H1 (cell line): ENCODE measurements around the gene MRPL36. TPM values are rescaled to one million over a fixed set of nuclear protein-coding genes. Genes with fewer than 3 reads are reported as not detected.

Source experiments
- CTCF ChIA-PET: fragments of 300-600 bp; sonication (Branson Sonifier 250); formaldehyde crosslinking; loops from one replicate; lab custom pipeline; 2021; ENCODE audit not compliant: partially characterized antibody; lab: Charles Lee
- POLR2A ChIA-PET: fragments of 300-600 bp; sonication (Branson Sonifier 250); formaldehyde crosslinking; loops from one replicate; lab custom pipeline; 2021; ENCODE audit warnings: inconsistent platforms; ENCODE audit not compliant: partially characterized antibody; lab: Charles Lee
- DNase-seq, 2 experiments: peaks; one replicate each; pipeline versions ENCODE4 v3.0.0 to v3.0.0-alpha.2; 2010 to 2022; ENCODE audit warnings: low spot score in 2 of 2, low read depth in 1 of 2, mixed read lengths in 1 of 2
- FAIRE-seq: peaks from 2 replicates; lab custom pipeline; 2011; peaks lifted over from hg19 to GRCh38; lab: Jason Lieb, UNC
- H2AFZ ChIP-seq: 2 replicates; pipeline ENCODE4 v1.8.1; 2012; ENCODE audit warnings: low read length, inconsistent platforms
- H2AK5ac ChIP-seq: 2 replicates; pipeline ENCODE4 v1.6.1; 2013; ENCODE audit warnings: low read depth, low read length
- H2BK120ac ChIP-seq: replicated peaks from 2 replicates; pipeline ENCODE3; 2013; ENCODE audit warnings: low read depth, low read length, inconsistent platforms
- H2BK12ac ChIP-seq: 2 replicates; pipeline ENCODE4 v1.6.1; 2013; ENCODE audit warnings: low read depth, low read length
- H2BK15ac ChIP-seq: 2 replicates; pipeline ENCODE4 v1.6.1; 2013; ENCODE audit warnings: low read length
- H2BK20ac ChIP-seq: 2 replicates; pipeline ENCODE4 v1.6.1; 2013; ENCODE audit warnings: low read length
- H2BK5ac ChIP-seq: 2 replicates; pipeline ENCODE4 v1.6.1; 2013; ENCODE audit warnings: low read depth, low read length
- H3K14ac ChIP-seq: 2 replicates; pipeline ENCODE4 v1.6.1; 2013; ENCODE audit warnings: inconsistent platforms; ENCODE audit not compliant: insufficient read length
- H3K18ac ChIP-seq: 2 replicates; pipeline ENCODE4 v1.6.1; 2013; ENCODE audit warnings: low read length; ENCODE audit errors: extremely low read depth
- H3K23ac ChIP-seq: 2 replicates; pipeline ENCODE4 v1.6.1; 2013; ENCODE audit warnings: inconsistent platforms; ENCODE audit not compliant: insufficient read length
- H3K23me2 ChIP-seq: 2 replicates; pipeline ENCODE4 v1.6.1; 2013; ENCODE audit warnings: low read depth, low read length
- H3K27ac ChIP-seq: 2 replicates; pipeline ENCODE4 v1.6.1; 2011; ENCODE audit warnings: low read depth, low read length, inconsistent platforms
- H3K27me3 ChIP-seq, 4 experiments: replicated peaks in 1 of 4; 1 replicate in 1 of 4; 2 replicates in 3 of 4; pipeline versions ENCODE4 v1.6.1 to v1.8.1; 2011 to 2013; ENCODE audit warnings: low read length in 3 of 4, mild to moderate bottlenecking in 3 of 4, inconsistent platforms in 2 of 4, mixed read lengths in 2 of 4, moderate library complexity in 1 of 4; ENCODE audit not compliant: control insufficient read depth in 3 of 4, insufficient read depth in 3 of 4; ENCODE audit errors: extremely low read depth in 1 of 4
- H3K36me3 ChIP-seq, 4 experiments: 2 replicates each; pipeline versions ENCODE4 v1.6.1 to v1.8.1; 2011 to 2013; ENCODE audit warnings: mild to moderate bottlenecking in 4 of 4, low read length in 3 of 4, moderate library complexity in 2 of 4, control low read depth in 1 of 4, inconsistent platforms in 1 of 4; ENCODE audit not compliant: insufficient read depth in 4 of 4, control insufficient read depth in 2 of 4
- H3K4ac ChIP-seq: replicated peaks from 2 replicates; pipeline ENCODE3; 2013; ENCODE audit warnings: low read length, low read depth, mixed read lengths, inconsistent platforms; ENCODE audit not compliant: insufficient read length
- H3K4me1 ChIP-seq, 4 experiments: replicated peaks in 1 of 4; 1 replicate in 1 of 4; 2 replicates in 3 of 4; pipeline versions ENCODE4 v1.6.1 to v1.8.1; 2011 to 2013; ENCODE audit warnings: low read length in 3 of 4, inconsistent platforms in 2 of 4, mixed read lengths in 1 of 4; ENCODE audit not compliant: insufficient read depth in 4 of 4, control insufficient read depth in 3 of 4
- H3K4me2 ChIP-seq, 2 experiments: 2 replicates each; pipeline versions ENCODE4 v1.6.1 to v1.8.1; 2011 to 2013; ENCODE audit warnings: low read depth in 2 of 2, low read length in 2 of 2, control low read depth in 1 of 2, inconsistent platforms in 1 of 2, mild to moderate bottlenecking in 1 of 2; ENCODE audit not compliant: insufficient read depth in 1 of 2
- H3K4me3 ChIP-seq, 4 experiments: fragments of 200-600, 300-600 bp in 1 of 4; sonication (generic), shearing (Covaris generic), sonication (Bioruptor Twin) in 1 of 4; 2 replicates each; pipeline versions ENCODE4 v1.5.1 to v1.8.1; 2011 to 2016; ENCODE audit warnings: low read length in 4 of 4, low read depth in 3 of 4, control low read depth in 2 of 4, inconsistent platforms in 2 of 4, mild to moderate bottlenecking in 2 of 4, mixed read lengths in 1 of 4, moderate library complexity in 1 of 4; ENCODE audit not compliant: insufficient read depth in 2 of 4; ENCODE audit errors: extremely low read depth in 1 of 4
- H3K56ac ChIP-seq: replicated peaks from 2 replicates; pipeline ENCODE3; 2013; ENCODE audit warnings: low read depth, mild to moderate bottlenecking, mixed read lengths, low read length, inconsistent platforms; ENCODE audit not compliant: insufficient read length
- H3K79me1 ChIP-seq: 2 replicates; pipeline ENCODE4 v1.6.1; 2013; ENCODE audit warnings: low read depth, low read length, control low read depth
- H3K79me2 ChIP-seq, 2 experiments: 2 replicates each; pipeline versions ENCODE4 v1.6.1 to v1.8.1; 2012 to 2013; ENCODE audit warnings: low read length in 2 of 2, mild to moderate bottlenecking in 2 of 2, inconsistent platforms in 1 of 2; ENCODE audit not compliant: insufficient read depth in 2 of 2, control insufficient read depth in 1 of 2
- H3K9ac ChIP-seq, 4 experiments: replicated peaks in 1 of 4; 1 replicate in 1 of 4; 2 replicates in 3 of 4; pipeline versions ENCODE4 v1.6.1 to v1.8.1; 2011 to 2013; ENCODE audit warnings: low read depth in 3 of 4, low read length in 3 of 4, control low read depth in 2 of 4, mild to moderate bottlenecking in 2 of 4, moderate library complexity in 2 of 4, inconsistent platforms in 1 of 4; ENCODE audit errors: extremely low read depth in 1 of 4
- H3K9me3 ChIP-seq, 2 experiments: 2 replicates each; pipeline versions ENCODE4 v1.6.1 to v1.8.1; 2012 to 2013; ENCODE audit warnings: mild to moderate bottlenecking in 2 of 2, moderate library complexity in 2 of 2, control low read depth in 1 of 2, inconsistent platforms in 1 of 2, low read depth in 1 of 2, low read length in 1 of 2, mixed read lengths in 1 of 2; ENCODE audit not compliant: insufficient read depth in 2 of 2
- H4K20me1 ChIP-seq, 2 experiments: replicated peaks in 1 of 2; 2 replicates each; pipeline versions ENCODE3 to v1.8.1; 2011 to 2013; ENCODE audit warnings: inconsistent platforms in 2 of 2, low read length in 2 of 2, mild to moderate bottlenecking in 1 of 2; ENCODE audit not compliant: insufficient read depth in 2 of 2, control insufficient read depth in 1 of 2
- H4K5ac ChIP-seq: 2 replicates; pipeline ENCODE4 v1.6.1; 2013; ENCODE audit warnings: low read length, low read depth, mixed read lengths, inconsistent platforms; ENCODE audit not compliant: insufficient read length
- H4K8ac ChIP-seq: 2 replicates; pipeline ENCODE4 v1.8.0; 2013; ENCODE audit warnings: mild to moderate bottlenecking, moderate library complexity, low read length, inconsistent platforms; ENCODE audit not compliant: insufficient read depth; ENCODE audit errors: extremely low read depth
- H4K91ac ChIP-seq: replicated peaks from 2 replicates; pipeline ENCODE3; 2013; ENCODE audit warnings: low read length, mixed read lengths, inconsistent platforms; ENCODE audit not compliant: insufficient read length
- ASH2L ChIP-seq: fragments of 200-600, 300-600 bp; sonication (generic); IDR thresholded peaks from one replicate; pipeline ENCODE4 v1.7.1; 2017; ENCODE audit warnings: low read length
- CREB1 ChIP-seq: IDR thresholded peaks from 2 replicates; pipeline ENCODE4 v1.6.1; 2012; ENCODE audit warnings: inconsistent platforms
- CTBP2 ChIP-seq: IDR thresholded peaks from 2 replicates; pipeline ENCODE4 v1.7.0; 2011; ENCODE audit warnings: borderline replicate concordance, mild to moderate bottlenecking, moderate library complexity, mixed read lengths, low read length; ENCODE audit not compliant: insufficient read depth, insufficient read length
- GTF2F1 ChIP-seq: IDR thresholded peaks from 2 replicates; pipeline ENCODE4 v1.6.1; 2012; ENCODE audit warnings: low read depth, low read length, improper control_type of control experiment, borderline replicate concordance
- HDAC2 ChIP-seq, 2 experiments: fragments of 300-600 bp in 1 of 2; sonication (generic) in 1 of 2; IDR thresholded peaks; 2 replicates each; pipeline ENCODE4 v1.6.1; 2011 to 2012; ENCODE audit warnings: low read depth in 2 of 2, low read length in 2 of 2, mild to moderate bottlenecking in 2 of 2, moderate library complexity in 2 of 2, borderline replicate concordance in 1 of 2, inconsistent platforms in 1 of 2
- NANOG ChIP-seq: IDR thresholded peaks from 2 replicates; pipeline ENCODE4 v1.6.1; 2011; ENCODE audit warnings: low read length, low read depth, mild to moderate bottlenecking, inconsistent platforms; ENCODE audit not compliant: insufficient read depth, poor library complexity, severe bottlenecking
- NRF1 ChIP-seq: IDR thresholded peaks from 2 replicates; pipeline ENCODE4 v1.6.1; 2011; ENCODE audit warnings: mild to moderate bottlenecking, low read depth, low read length, improper control_type of control experiment
- SUZ12 ChIP-seq: fragments of 200-600 bp; sonication (generic); IDR thresholded peaks from 2 replicates; pipeline ENCODE4 v1.6.1; 2012; ENCODE audit warnings: mild to moderate bottlenecking, inconsistent platforms, low read length, moderate library complexity, mixed read lengths
- TAF7 ChIP-seq: optimal IDR thresholded peaks from 2 replicates; pipeline ENCODE3; 2011; ENCODE audit warnings: low read depth, mild to moderate bottlenecking, inconsistent platforms, low read length, moderate library complexity, borderline replicate concordance
- WGBS, 2 experiments: shearing (Covaris generic) in 1 of 2; methylation state at CpG; one replicate each; pipeline versions ENCODE4 v1.1.6 to v1.1.7; 2013 to 2015; ENCODE audit warnings: low lambda C conversion rate in 2 of 2, mixed read lengths in 2 of 2, inconsistent platforms in 1 of 2, low coverage in 1 of 2, missing lambda C conversion rate in 1 of 2; ENCODE audit not compliant: insufficient replicate concordance in 2 of 2, insufficient coverage in 1 of 2, insufficient read length in 1 of 2; ENCODE audit errors: extremely low coverage in 1 of 2, missing lambda C conversion rate in 1 of 2; 5-methylcytosine and 5-hydroxymethylcytosine counted together
- polyA plus RNA-seq, 7 experiments: library from polyadenylated mRNA; depleted of rRNA in 3 of 7; stranded (reverse) in 5 of 7; unstranded in 2 of 7; fragments of >200 nt in 5 of 7; fragments of 200-250 nt in 2 of 7; gene quantifications; 1 replicate in 5 of 7; 2 replicates in 1 of 7; 4 replicates in 1 of 7; pipeline versions ENCODE4 v1.2.1 to v1.2.3, GENCODE V29; 2011 to 2013; ENCODE audit warnings: missing spikeins in 2 of 7, mixed read lengths in 2 of 7
- total RNA-seq: library from RNA; stranded (reverse); fragmentation: NEBNext Ultra II Directional; extraction: Animal tissue kit (Norgen Biotek cat#: 25700); gene quantifications from 2 replicates; pipeline ENCODE4 v1.2.1, GENCODE V29; 2021
- TF ChIP-seq, protein P1 (sequence below): IDR thresholded peaks from 2 replicates; pipeline ENCODE4 v1.6.1; 2011; ENCODE audit warnings: low read depth, mild to moderate bottlenecking, low read length; ENCODE audit not compliant: insufficient read depth

The MRPL36 gene
- total and polyA plus RNA-seq, 2 of the 8 experiments (the other 6 are each of a cell fraction or from before 2014, with no cell fraction given) = 56.3 to 81.5 TPM

DNA sequence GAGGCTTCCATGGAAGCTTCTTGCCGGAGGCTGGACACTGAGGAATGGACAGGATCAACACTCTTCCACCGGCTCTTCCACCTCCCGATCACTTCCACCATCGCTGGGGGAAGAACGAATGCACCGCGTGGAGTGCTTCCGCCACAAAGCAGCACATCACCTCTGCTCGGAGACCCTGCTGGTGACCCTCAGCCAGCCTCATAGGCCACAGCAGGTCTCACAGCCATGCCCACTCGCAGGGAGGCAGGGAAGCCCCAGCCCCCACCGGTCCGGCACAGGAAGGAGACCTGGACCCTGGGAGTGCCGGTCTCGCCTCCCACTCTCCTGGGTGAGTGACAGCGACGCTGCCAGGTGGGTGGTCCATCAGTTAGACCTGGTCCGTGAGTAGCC is 4.7 kb downstream of the MRPL36 start:
- H2BK120ac ChIP-seq = no peak overlapping the region
- ChIA-PET CTCF (interaction anchor here (0.9 kb wide), 1 partner anchor 22 kb away, joined by 4 read pairs; no protein-coding TSS in a partner anchor), POLR2A (interaction anchor here (0.8 to 1.3 kb wide), 3 partner anchors 14 to 280 kb away, joined by 3 to 4 read pairs (median 3); no protein-coding TSS in a partner anchor)
- no peak overlapping the region for H3K4me2 ChIP-seq
- no peak overlapping the region for H3K23ac ChIP-seq
- no peak overlapping the region for H2BK5ac ChIP-seq
- peaks cover 0 to 17% of the 10 kb centered on the region in 2 experiments; a peak in 2 of 4 replicates for H3K79me2 ChIP-seq
- FAIRE-seq (no peak), DNase-seq (no peak)
- H2AK5ac ChIP-seq = no peak overlapping the region
- H3K4ac ChIP-seq = no peak overlapping the region
- peaks cover 3 to 9% (median 6%) of the 10 kb centered on the region in 4 experiments; a peak in 6 of 7 replicates for H3K4me1 ChIP-seq
- H4K20me1 ChIP-seq = peaks cover 8 to 9% of the 10 kb centered on the region in 2 experiments
- H2BK20ac ChIP-seq = no peak overlapping the region
- H3K18ac ChIP-seq = no peak overlapping the region
- H3K9me3 ChIP-seq = no peaks in the 10 kb centered on the region
- peaks cover 10% of the 10 kb centered on the region; the same call in 1 of the 2 replicates for H3K79me1 ChIP-seq
- peak overlapping the region in 1 of 4 experiments; percentile 9; a peak in 1 of 7 replicates for H3K9ac ChIP-seq
- H3K27me3 ChIP-seq = no peaks in the 10 kb centered on the region
- no peak overlapping the region for H3K4me3 ChIP-seq
- no peak overlapping the region for H3K14ac ChIP-seq
- no peak overlapping the region for H2AFZ ChIP-seq
- H3K36me3 ChIP-seq = peaks cover 14 to 21% (median 16%) of the 10 kb centered on the region in 4 experiments
- 91% methylated on average over 15 of the region's 17 CpGs; no CpG with 5 or more reads in 1 of the 2 experiments for WGBS, 2 experiments
- no peak overlapping the region for H3K27ac ChIP-seq
- TF ChIP-seq CREB1 = no peak
- no peak for TF ChIP-seq SUZ12
- no peak for TF ChIP-seq CTBP2
- TF ChIP-seq, protein P1, sequence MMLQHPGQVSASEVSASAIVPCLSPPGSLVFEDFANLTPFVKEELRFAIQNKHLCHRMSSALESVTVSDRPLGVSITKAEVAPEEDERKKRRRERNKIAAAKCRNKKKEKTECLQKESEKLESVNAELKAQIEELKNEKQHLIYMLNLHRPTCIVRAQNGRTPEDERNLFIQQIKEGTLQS = no peak
- no peak for TF ChIP-seq TAF7
- no peak for TF ChIP-seq ASH2L
- TF ChIP-seq HDAC2 (IDR thresholded peaks at IDR 0.05; ENCODE audit: borderline replicate concordance in 1 of 2, low read depth in 2 of 2, low read length in 2 of 2) = no peak
- no peak for TF ChIP-seq NANOG
- TF ChIP-seq GTF2F1 = no peak
- TF ChIP-seq NRF1 = no peak
- TF ChIP-seq, all 59 proteins: peak for 0
- Histone ChIP-seq H3K56ac (no peak overlapping the region), H4K91ac (no peak overlapping the region), H2BK12ac (no peak overlapping the region), H3K23me2 (peaks cover 5% of the 10 kb centered on the region; the same call in 1 of the 2 replicates), H4K5ac (no peak overlapping the region), H4K8ac (no peak overlapping the region), H2BK15ac (no peak overlapping the region)
